ENCODE results near the gene TRIM38. TPM values are rescaled to one million over a fixed set of nuclear protein-coding genes. Genes with fewer than 3 reads are reported as not detected.
A peak's percentile ranks its signal among the peaks of the same experiment; 100 is the strongest.

The TRIM38 gene
- total RNA-seq, 1 donor from 2014 or later = 2.7 TPM

DNA sequence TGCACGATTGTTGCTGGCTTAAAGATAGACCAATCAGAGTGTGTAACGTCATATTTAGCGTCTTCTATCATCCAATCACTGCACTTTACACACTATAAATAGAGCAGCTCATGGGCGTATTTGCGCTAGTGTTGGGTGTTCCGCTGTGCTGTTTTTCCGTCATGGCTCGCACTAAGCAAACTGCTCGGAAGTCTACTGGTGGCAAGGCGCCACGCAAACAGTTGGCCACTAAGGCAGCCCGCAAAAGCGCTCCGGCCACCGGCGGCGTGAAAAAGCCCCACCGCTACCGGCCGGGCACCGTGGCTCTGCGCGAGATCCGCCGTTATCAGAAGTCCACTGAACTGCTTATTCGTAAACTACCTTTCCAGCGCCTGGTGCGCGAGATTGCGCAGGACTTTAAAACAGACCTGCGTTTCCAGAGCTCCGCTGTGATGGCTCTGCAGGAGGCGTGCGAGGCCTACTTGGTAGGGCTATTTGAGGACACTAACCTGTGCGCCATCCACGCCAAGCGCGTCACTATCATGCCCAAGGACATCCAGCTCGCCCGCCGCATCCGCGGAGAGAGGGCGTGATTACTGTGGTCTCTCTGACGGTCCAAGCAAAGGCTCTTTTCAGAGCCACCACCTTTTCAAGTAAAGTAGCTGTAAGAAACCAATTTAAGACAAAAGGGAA lies 57.9 kb downstream of the TRIM38 start:
- DNase-seq (ENCODE audit: missing footprints) (peak; percentile 87), ATAC-seq (peak; percentile 76)
- intact Hi-C loops (cut with DNase I) = loop anchor here (2.0 to 10.0 kb wide), 3 partner anchors 514 to 1814 kb away; partner anchors contain the start of gene HMGN4

DNA sequence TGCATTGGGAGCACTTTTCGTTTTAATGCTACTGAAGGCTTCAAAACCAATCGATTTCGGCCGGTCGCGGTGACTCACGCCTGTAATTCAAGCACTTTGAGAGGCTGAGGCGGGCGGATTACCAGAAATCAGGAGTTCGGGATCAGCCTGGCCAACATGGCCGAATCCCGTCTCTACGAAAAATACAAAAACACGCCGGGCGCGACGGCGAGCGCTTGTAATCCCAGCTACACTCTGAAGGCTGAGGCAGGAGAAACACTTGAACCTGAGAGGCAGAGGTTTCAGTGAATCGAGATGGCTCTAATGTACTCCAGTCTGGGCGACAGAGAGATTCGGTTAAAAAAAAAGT lies 58.4 kb downstream of the TRIM38 start:
- intact Hi-C loops (cut with DNase I) = loop anchor here (2.0 to 10.0 kb wide), 3 partner anchors 514 to 1814 kb away; partner anchors contain the start of gene HMGN4
- DNase-seq (ENCODE audit: missing footprints) (peak; percentile 83), ATAC-seq (peak; percentile 17)

DNA sequence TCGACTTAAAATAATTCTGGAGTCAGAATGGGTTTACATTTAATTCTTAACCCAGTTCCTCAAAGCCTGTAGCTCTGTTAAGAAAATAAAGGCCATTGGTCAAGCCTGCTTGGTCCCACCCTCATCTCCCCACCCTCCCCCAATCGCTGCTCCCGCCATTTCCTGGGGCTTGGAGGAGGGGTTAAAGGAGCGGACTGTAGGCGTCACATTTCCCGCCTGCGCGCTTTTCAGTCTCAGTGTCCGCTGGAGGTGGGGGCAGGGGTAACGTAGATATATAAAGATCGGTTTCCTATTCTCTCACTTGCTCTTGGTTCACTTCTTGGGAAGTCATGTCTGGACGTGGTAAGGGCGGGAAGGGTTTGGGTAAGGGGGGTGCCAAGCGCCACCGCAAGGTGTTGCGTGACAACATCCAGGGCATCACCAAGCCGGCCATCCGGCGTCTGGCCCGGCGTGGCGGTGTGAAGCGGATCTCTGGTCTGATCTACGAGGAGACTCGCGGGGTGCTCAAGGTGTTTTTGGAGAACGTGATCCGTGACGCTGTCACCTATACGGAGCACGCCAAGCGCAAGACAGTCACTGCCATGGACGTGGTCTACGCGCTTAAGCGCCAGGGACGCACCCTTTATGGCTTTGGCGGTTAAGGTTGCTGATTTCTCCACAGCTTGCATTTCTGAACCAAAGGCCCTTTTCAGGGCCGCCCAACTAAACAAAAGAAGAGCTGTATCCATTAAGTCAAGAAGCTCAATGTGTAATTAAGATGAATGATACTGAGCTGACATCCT lies 58.9 kb downstream of the TRIM38 start:
- DNase-seq (ENCODE audit: missing footprints) (peak; percentile 94), ATAC-seq (peak; percentile 84)
- intact Hi-C loops (cut with DNase I) = loop anchor here (2.0 to 10.0 kb wide), 3 partner anchors 513 to 1813 kb away; partner anchors contain the start of gene HMGN4

DNA sequence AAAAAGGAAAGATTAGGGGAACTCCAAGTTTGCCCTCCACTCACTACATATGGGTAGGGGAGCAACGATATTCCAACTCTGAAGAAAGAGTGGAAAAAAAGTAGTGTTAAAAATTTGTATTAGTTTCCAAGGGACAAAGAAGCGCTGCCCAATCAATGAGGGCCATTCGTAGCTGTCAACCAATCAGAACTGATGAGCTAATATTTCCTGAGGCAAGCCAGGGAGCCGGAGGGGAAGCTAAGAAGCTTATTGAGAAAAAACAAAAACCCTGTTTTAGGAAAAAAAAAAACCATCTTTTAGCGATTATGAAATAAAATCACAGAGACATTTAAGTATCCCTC lies 59.5 kb downstream of the TRIM38 start:
- intact Hi-C loops (cut with DNase I) = loop anchor here (10.0 kb wide), 2 partner anchors 513 to 1813 kb away; partner anchors contain the start of gene HMGN4
- DNase-seq (ENCODE audit: missing footprints) (no peak), ATAC-seq (peak; percentile 35)

DNA sequence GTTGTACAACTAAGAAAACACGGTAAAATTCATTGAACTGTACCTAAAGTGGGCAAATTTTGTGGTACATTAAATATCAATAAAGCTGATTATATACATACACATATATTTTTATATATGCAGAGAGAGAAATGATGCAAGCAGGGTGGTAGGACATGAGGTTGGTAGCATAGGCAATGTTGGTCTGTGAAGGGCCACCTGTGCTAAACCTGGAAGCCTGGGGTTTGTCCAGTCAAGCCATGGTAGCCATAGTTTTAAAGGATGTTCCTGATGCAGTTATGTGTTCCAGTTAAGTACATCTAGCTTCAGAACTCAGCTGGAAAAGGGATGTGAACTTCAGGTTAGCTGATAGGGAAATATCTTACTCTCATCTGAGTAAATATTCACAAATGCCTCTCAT lies 60.1 kb downstream of the TRIM38 start:
- DNase-seq (ENCODE audit: missing footprints) (no peak), ATAC-seq (no peak)

DNA sequence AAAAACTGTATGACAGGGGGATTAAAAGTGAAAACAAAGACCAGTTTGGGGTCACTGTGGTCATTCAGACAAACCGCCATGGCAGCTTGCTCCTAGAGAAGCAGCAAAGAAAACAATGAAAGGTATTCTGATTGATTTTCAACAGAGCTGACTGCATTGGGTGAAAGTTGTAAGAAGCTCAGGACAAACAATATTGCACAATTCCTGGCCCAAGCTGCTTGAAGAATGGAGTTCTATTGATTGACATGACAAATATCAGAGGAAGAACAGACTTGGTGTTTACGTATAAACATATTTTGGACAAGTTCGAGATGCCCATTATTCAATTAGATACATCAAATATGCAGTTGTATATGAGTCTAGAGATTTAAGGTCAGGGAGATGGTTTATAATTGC lies 62.0 kb downstream of the TRIM38 start:
- intact Hi-C loops (cut with DNase I) = loop anchor here (5.0 to 10.0 kb wide), 5 partner anchors 173 to 1810 kb away; partner anchors contain the start of gene HMGN4
- ATAC-seq (no peak), DNase-seq (ENCODE audit: missing footprints) (no peak)

More for the DNA sequence above, 60.1 kb downstream of the TRIM38 start:
- intact Hi-C loops (cut with DNase I) = loop anchor here (10.0 kb wide), 2 partner anchors 512 to 1812 kb away; partner anchors contain the start of gene HMGN4

DNA sequence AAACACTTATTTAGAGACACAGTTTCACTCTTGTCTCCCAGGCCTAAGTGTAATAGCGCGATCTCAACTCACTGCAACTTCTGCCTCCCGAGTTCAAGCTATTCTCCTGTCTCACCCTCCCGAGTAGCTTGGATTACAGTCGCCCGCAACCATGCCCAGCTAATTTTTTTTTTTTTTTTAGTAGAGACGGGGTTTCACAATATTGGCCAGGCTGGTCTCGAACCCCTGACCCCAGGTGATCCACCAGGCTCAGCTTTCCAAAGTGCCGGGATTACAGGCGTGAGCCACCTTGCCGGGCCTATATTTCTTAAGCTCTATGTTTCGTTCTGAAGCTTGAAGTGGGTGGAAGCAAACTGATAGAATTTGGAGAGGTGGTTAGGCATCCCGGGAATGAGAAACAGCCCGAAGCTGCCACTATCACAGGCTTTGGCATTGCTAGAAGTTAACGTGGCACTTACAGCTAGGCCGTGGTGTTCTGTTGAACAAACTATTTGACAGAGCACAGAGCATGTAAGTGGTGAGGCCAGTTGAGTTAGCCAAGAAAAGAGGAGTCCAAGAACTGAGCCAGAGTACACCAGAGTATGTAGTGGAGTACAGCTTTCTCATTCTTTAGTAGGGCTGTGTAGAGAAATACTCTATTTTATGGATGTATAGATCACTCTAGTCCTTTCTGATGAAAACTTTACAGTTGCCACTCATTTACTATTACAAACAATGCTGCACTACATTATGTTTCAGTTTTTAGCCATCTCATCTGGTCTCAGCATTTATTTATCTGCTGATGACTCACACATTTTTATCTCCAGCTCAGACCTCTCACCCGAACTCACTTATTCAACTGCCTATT lies 62.7 kb downstream of the TRIM38 start:
- intact Hi-C loops (cut with DNase I) = loop anchor here (5.0 to 10.0 kb wide), 5 partner anchors 172 to 1810 kb away; partner anchors contain the start of gene HMGN4
- ATAC-seq = peak; percentile 49
- no peak for DNase-seq (ENCODE audit: missing footprints)

DNA sequence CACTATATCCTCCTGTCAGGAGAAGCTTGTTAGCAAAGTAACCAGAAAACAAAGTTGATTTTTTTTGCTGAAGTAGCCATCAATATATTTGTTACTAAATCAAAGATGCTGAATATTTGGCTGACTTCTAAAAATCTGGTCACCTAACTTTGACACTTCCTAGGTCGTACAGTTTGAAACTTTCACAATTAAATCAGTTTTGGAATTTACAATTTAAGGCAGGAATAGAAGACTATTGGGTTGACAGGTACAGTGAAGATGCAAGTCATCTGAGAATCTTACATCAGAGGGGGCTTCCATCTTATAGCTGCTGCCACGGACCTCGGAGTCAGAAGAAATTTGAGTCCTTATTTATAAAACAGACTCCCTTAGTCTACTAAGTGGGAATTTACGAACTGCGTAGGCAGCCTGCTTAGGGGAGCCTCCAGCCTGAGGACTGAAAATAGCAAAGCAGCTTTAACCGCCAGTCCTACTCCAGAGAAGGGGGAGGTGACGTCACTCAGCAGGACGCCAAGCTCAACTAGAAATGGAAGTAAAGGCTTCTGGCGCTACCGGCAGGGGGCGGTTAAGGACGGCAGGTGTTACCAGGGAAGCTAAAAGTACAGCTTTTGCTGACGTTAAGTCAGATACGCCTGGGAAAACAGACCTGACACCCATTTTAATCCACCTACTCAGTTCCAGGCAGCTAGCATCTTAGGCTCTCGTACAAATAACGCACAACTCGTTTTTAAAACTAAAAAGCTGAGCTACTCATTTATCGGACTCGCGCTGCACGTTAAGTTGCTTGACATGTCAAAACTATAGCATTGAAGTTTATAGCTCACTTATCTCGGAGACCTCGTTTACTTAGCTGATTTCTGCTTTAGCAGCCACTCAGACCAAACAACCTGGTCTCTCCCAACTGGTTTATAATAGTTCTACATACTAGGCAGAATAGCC lies 63.6 kb downstream of the TRIM38 start:
- ATAC-seq = peak; percentile 66

DNA sequence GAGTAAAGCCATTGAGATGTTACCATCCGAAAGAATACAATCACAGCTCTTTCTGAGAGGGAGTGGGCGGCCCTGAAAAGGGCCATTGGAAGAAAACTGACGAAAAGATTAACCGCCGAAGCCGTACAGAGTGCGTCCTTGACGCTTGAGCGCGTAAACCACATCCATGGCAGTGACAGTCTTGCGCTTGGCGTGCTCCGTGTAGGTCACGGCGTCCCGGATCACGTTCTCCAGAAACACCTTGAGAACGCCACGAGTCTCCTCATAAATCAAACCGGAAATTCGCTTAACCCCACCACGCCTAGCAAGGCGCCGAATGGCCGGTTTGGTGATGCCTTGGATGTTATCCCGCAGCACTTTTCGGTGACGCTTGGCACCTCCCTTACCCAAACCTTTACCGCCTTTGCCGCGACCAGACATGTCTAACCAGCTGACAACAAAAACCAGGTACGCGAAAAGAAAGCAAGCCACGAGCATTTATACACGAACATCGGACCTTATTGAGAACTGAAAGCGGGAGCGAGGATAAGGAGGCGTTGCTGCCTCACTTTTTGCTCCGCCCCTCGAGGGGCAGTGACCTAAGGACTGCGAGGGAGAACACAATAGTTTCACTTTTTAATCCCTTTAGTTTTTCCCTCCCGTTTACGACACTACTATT lies 64.4 kb downstream of the TRIM38 start:
- peak; percentile 93 for DNase-seq (ENCODE audit: missing footprints)
- intact Hi-C loops (cut with DNase I) = loop anchor here (2.0 to 10.0 kb wide), 7 partner anchors 18 to 1808 kb away; partner anchors contain the start of gene HMGN4
- peak; percentile 76 for ATAC-seq

More for the DNA sequence above, 63.6 kb downstream of the TRIM38 start:
- DNase-seq (ENCODE audit: missing footprints) = peak; percentile 95
- intact Hi-C loops (cut with DNase I) = loop anchor here (2.0 to 10.0 kb wide), 7 partner anchors 19 to 1809 kb away; partner anchors contain the start of gene HMGN4

DNA sequence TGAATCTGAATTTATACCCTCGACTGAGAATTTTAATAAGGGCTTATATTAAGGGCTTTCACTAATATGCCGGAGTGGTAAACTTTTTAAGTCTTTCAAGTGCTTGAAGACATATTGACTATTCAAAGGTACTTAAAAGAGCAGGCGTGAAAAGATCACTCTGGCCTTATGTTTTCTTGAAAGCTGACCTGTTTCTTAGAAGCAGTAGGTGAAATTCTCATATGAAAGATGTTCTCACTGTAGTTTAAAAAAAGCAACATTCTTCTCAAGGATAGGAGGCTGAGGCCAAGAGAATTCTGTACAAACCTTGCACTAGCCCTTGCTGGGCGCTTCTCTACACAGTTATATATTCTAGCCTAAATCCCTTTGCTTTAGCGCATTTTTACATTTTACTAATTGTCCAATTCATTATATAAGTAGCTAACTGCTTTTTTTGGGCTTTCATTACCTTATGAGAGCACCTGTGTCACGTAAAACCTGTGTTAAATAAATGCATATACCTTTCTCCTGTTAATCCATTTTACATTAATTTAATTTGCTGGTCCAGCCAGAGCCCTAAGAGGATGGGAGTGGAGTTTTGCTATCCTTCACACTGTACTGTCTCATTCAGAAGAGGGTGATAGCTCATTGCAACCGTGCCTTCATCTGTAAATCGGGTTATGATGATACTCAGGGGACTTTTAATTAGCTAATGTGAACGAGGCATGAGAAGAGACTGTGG lies 65.0 kb downstream of the TRIM38 start:
- intact Hi-C loops (cut with DNase I) = loop anchor here (2.0 to 10.0 kb wide), 7 partner anchors 17 to 1807 kb away; partner anchors contain the start of gene HMGN4
- no peak for ATAC-seq

DNA sequence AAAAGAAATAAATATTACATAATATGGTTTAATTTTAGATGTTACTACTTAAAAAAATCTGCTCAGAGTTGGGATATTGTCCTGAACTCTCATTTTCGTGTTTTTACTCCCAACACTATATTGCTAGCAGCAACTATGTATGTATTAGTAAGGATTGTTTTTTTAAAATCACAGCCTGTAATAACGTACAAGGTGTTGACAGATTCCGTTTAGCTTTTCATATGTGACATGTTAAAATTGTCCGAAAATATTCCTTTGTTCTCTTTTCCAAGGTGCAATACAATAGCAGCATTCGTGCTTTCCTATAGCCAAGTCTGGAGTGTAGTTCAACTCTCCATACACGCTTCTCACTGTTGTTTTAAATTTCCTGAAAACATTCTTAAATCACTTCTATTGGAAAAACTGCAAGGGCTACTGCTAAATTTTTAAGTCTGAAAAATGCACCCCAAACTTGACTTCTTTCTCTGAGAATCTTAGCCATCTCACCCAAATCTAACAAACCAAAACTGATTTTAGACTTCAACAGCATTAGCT lies 65.7 kb downstream of the TRIM38 start:
- intact Hi-C loops (cut with DNase I) = loop anchor here (5.0 to 10.0 kb wide), 5 partner anchors 169 to 1807 kb away; partner anchors contain the start of gene HMGN4
- DNase-seq (ENCODE audit: missing footprints) = no peak
- no peak for ATAC-seq

More for the DNA sequence above, 65.0 kb downstream of the TRIM38 start:
- no peak for DNase-seq (ENCODE audit: missing footprints)

DNA sequence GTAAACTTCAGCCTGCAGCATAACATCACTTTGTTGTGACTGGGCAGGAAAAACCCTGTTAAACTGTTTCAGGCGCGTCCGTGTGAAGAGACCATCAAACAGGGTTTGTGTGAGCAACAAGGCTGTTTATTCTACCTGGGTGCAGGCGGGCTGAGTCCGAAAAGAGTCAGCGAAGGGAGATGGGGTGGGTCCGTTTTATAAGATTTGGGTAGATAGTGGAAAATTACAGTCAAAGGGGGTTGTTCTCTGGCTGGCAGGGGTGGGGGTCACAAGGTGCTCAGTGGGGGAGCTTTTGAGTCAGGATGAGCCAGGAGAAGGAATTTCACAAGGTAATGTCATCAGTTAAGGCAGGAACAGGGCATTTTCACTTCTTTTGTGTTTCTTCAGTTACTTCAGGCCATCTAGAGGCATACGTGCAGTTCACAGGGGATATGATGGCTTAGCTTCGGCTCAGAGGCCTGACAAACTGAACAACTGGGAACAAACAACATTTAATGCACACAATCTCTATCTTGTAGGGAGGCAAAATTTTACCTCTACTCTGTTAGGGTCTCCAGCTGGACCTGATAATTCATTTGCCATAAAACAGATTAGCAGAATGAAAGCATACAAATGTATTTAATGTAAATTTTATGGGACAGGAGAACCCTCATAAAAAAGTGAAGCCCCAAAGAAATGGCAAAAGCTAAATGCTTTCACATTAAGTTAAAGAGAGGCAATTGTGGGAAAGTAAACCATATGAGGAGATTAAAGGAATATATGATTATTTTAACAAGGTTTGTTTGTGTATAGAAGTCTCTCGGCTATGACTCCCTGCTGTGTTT lies 66.4 kb downstream of the TRIM38 start:
- DNase-seq (ENCODE audit: missing footprints) = no peak
- intact Hi-C loops (cut with DNase I) = loop anchor here (5.0 to 10.0 kb wide), 5 partner anchors 168 to 1806 kb away; partner anchors contain the start of gene HMGN4
- ATAC-seq = no peak

DNA sequence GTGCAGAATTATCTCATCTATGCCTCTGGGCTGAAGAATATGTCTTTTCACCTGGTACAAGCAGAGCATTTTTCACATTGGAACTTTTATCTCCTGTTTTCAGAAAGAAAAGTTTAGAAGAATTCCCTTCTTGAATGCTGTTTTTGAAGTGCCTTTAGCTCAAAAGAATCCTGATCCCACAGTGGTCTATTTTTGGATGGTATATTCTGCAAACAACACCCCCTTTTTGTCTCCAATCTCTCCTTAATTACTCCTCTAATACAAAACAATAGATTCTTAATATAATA lies 66.9 kb downstream of the TRIM38 start:
- no peak for DNase-seq (ENCODE audit: missing footprints)
- intact Hi-C loops (cut with DNase I) = loop anchor here (5.0 to 10.0 kb wide), 5 partner anchors 168 to 1805 kb away; partner anchors contain the start of gene HMGN4
- no peak for ATAC-seq

DNA sequence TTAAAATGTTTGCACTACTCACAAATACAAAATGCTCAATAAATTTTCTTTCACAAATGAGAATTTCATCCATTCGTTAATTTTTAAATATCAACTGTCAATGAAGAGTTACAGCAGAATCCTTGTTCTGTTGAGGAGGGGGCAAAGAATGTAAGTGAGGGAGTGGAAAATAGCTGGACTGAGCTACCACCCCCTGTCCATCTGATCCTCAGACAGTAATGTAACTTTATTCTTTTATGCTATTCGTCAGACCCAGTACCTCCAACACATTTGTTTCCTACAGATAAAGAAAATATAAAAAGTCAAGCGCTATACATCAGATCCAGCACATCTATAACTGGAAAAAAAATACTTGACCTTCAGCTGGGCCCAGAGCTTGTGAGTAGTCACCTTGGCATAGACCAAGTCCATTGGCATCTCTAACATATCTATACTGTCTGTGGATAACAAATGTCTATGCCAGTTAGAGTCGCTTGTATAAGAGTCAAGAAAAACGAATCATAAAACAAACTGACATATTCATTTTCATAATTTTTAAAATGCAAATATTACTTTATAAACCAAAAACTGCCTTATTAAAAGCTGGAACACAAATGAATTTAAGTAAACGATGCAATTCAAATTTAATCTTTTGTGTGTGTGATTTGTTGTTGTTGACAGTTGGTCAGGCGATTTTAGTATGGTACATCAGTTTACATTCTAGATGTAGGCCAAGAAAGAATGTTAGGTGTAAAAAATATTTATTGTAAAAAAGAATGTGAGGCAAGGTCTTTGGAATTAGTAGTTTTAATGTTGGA lies 67.5 kb downstream of the TRIM38 start:
- DNase-seq (ENCODE audit: missing footprints) (no peak), ATAC-seq (no peak)
- intact Hi-C loops (cut with DNase I) = loop anchor here (5.0 to 10.0 kb wide), 5 partner anchors 167 to 1805 kb away; partner anchors contain the start of gene HMGN4

All from Right ventricle myocardium inferior (tissue), 1 donor.